ENCODE measurements around the gene TEK.

- TF ChIP-seq EP300 (IDR thresholded peaks at IDR 0.05): no peak
- no peak for TF ChIP-seq POLR2AphosphoS5 (IDR thresholded peaks at IDR 0.05)
- TF ChIP-seq CTCF (IDR thresholded peaks at IDR 0.05): no peak
Observed at GRCh38 chr9:27279611-27280010, 170.6 kb downstream of the TEK start.
